K562 (cell line): ENCODE measurements around the gene ITK. TPM values are rescaled to one million over a fixed set of nuclear protein-coding genes. Genes with fewer than 3 reads are reported as not detected.
"Not testable (repeated sequence)": the region's sequence is repeated elsewhere in the genome, so short reads cannot be mapped to it uniquely, and the experiment has no call there.

Experiments used
- ATAC-seq: fragments of 200-7000 bp; cut with Tn5 transposase; 3 replicates; pipeline ENCODE4 v1.9.1; 2020; ENCODE audit warnings: moderate library complexity
- BruUV-seq: library from RNA; stranded (reverse); fragments of 400-500 nt; replicated peaks from 2 replicates; lab custom pipeline; 2021; lab: Mats Ljungman, UMichigan
- CTCF ChIA-PET: fragments of 300-600 bp; formaldehyde crosslinking; extraction: SDS; loops from one replicate; lab custom pipeline; 2021; ENCODE audit warnings: low intra/inter-chr PET ratio; lab: Yijun Ruan, JAX
- POLR2A ChIA-PET: fragments of 300-600, 350-650 bp; sonication (Branson Sonifier 250); formaldehyde crosslinking; extraction: SDS; loops from one replicate; lab custom pipeline; 2021; ENCODE audit warnings: antibody characterized with exemption, inconsistent platforms; lab: Yijun Ruan, JAX
- DNase-seq, 4 experiments: peaks; one replicate each; pipeline versions ENCODE4 v3.0.0 to v3.0.0-alpha.2; 2011 to 2018; ENCODE audit warnings: low spot score in 3 of 4, mixed read lengths in 3 of 4; ENCODE audit errors: extremely low read depth in 1 of 4
- FAIRE-seq: peaks from 2 replicates; lab custom pipeline; 2011; peaks lifted over from hg19 to GRCh38; lab: Jason Lieb, UNC
- H2AFZ ChIP-seq: 2 replicates; pipeline ENCODE4 v1.6.0; 2011; ENCODE audit warnings: low read depth, low read length, control low read depth, inconsistent platforms
- H3K27ac ChIP-seq: fragments of 200-600 bp; 3 replicates; pipeline ENCODE4 v1.8.0; 2011; ENCODE audit warnings: low read depth, mild to moderate bottlenecking, control low read depth, inconsistent platforms, low read length, moderate library complexity, mixed read lengths; ENCODE audit errors: extremely low read depth
- H3K27me3 ChIP-seq, 2 experiments: fragments of 300-600 bp in 1 of 2; 2 replicates in 1 of 2; 3 replicates in 1 of 2; pipeline versions ENCODE4 v1.6.0 to v1.8.0; 2011; ENCODE audit warnings: inconsistent platforms in 2 of 2, low read length in 2 of 2, mild to moderate bottlenecking in 1 of 2, mixed read lengths in 1 of 2, moderate library complexity in 1 of 2; ENCODE audit not compliant: control insufficient read depth in 2 of 2, insufficient read depth in 2 of 2
- H3K36me3 ChIP-seq: fragments of 300-600 bp; 3 replicates; pipeline ENCODE4 v1.8.0; 2011; ENCODE audit warnings: mild to moderate bottlenecking, low read length, inconsistent platforms; ENCODE audit not compliant: control insufficient read depth, insufficient read depth
- H3K4me1 ChIP-seq, 2 experiments: fragments of 200-600 bp in 1 of 2; replicated peaks in 1 of 2; 2 replicates in 1 of 2; 3 replicates in 1 of 2; pipeline versions ENCODE4 v1.5.1 to v1.8.0; 2011; ENCODE audit warnings: inconsistent platforms in 2 of 2, low read length in 2 of 2, mild to moderate bottlenecking in 1 of 2, mixed read lengths in 1 of 2, moderate library complexity in 1 of 2; ENCODE audit not compliant: control insufficient read depth in 2 of 2, insufficient read depth in 2 of 2
- H3K4me2 ChIP-seq: 2 replicates; pipeline ENCODE4 v1.6.1; 2011; ENCODE audit warnings: low read length, control low read depth, inconsistent platforms, mixed read lengths; ENCODE audit not compliant: insufficient read depth
- H3K4me3 ChIP-seq: fragments of 200-600 bp; sonication (generic), shearing (Covaris generic); 2 replicates; pipeline ENCODE4 v1.5.1; 2016; ENCODE audit warnings: control low read depth, inconsistent platforms
- H3K79me2 ChIP-seq: fragments of 200-600 bp; 3 replicates; pipeline ENCODE4 v1.8.0; 2011; ENCODE audit warnings: low read length, inconsistent platforms; ENCODE audit not compliant: control insufficient read depth, insufficient read depth
- H3K9ac ChIP-seq, 2 experiments: 2 replicates each; pipeline versions ENCODE4 v1.6.0 to v1.6.1; 2011; ENCODE audit warnings: low read depth in 2 of 2, low read length in 2 of 2, control low read depth in 1 of 2, inconsistent platforms in 1 of 2, mild to moderate bottlenecking in 1 of 2, mixed read lengths in 1 of 2; ENCODE audit not compliant: insufficient read depth in 1 of 2
- H3K9me1 ChIP-seq: one replicate; pipeline ENCODE4 v1.6.0; 2011; ENCODE audit warnings: inconsistent platforms, mild to moderate bottlenecking, low read length, moderate library complexity; ENCODE audit not compliant: control insufficient read depth, insufficient read depth
- H3K9me3 ChIP-seq: replicated peaks from 2 replicates; pipeline ENCODE4 v1.5.1; 2011; ENCODE audit warnings: low read depth, low read length, inconsistent platforms; ENCODE audit not compliant: control insufficient read depth, insufficient read depth
- H4K20me1 ChIP-seq: replicated peaks from 2 replicates; pipeline ENCODE4 v1.6.1; 2011; ENCODE audit warnings: low read length, inconsistent platforms, mixed read lengths; ENCODE audit not compliant: control insufficient read depth, insufficient read depth
- CEBPG ChIP-seq, 3 experiments: fragments of 200-800 bp in 1 of 3; sonication (Bioruptor generic) in 1 of 3; sonication (generic) in 1 of 3; formaldehyde crosslinking in 1 of 3; IDR thresholded peaks in 2 of 3; conservative IDR thresholded peaks in 1 of 3; 2 replicates each; pipeline versions ENCODE4 v1.6.1 to v1.8.0; 2016 to 2022; ENCODE audit warnings: missing compliant biosample characterization in 2 of 3, missing genetic modification characterization in 2 of 3, mild to moderate bottlenecking in 1 of 3, missing genetic modification reagents in 1 of 3
- FOXK2 ChIP-seq, 2 experiments: fragments of 450-650 bp; IDR thresholded peaks in 1 of 2; conservative IDR thresholded peaks in 1 of 2; 2 replicates each; pipeline ENCODE4 v1.6.1; 2016; ENCODE audit warnings: low read depth in 2 of 2, mild to moderate bottlenecking in 1 of 2
- SPI1 ChIP-seq: IDR thresholded peaks from 2 replicates; pipeline ENCODE4 v1.6.1; 2011; ENCODE audit warnings: low read depth, low read length, control low read depth, borderline replicate concordance
- WGBS: fragments of 100-300 bp; shearing (Covaris generic); methylation state at CpG from one replicate; pipeline ENCODE4 v1.1.6; 2016; ENCODE audit warnings: low coverage, mixed read lengths; ENCODE audit not compliant: insufficient coverage; ENCODE audit errors: missing lambda C conversion rate; 5-methylcytosine and 5-hydroxymethylcytosine counted together
- in situ Hi-C: fragments of 300-500 bp; cut with MboI; formaldehyde crosslinking; loops from 4 replicates; pipeline ENCODE4 v1.15.0; 2018; ENCODE audit warnings: inconsistent platforms, mixed read lengths
- intact Hi-C: fragments of 100-400 bp; cut with micrococcal nuclease; formaldehyde crosslinking; loops from 2 replicates; pipeline ENCODE4 v1.14.2; 2022
- polyA plus RNA-seq, 8 experiments: library from polyadenylated mRNA; depleted of rRNA in 4 of 8; stranded (reverse) in 5 of 8; unstranded in 3 of 8; fragments of >200 nt; fragmentation: Nextera tagmentation in 2 of 8; fragmentation: Illumina TruSeq in 1 of 8; extraction: Ambion mirVana in 2 of 8; extraction: Trizol in 1 of 8; gene quantifications; 2 replicates each; pipeline versions ENCODE4 v1.2.1 to v1.2.3, GENCODE V29; 2011 to 2014; ENCODE audit warnings: inconsistent platforms in 1 of 8, missing spikeins in 1 of 8
- total RNA-seq, 7 experiments: library from RNA; depleted of rRNA in 6 of 7; stranded (reverse); fragments of >200 nt in 6 of 7; fragmentation: Illumina TruSeq in 2 of 7; extraction: Trizol in 2 of 7; gene quantifications; 2 replicates each; pipeline versions ENCODE4 v1.2.1 to v1.2.3, GENCODE V29; 2011 to 2021; ENCODE audit warnings: low replicate concordance in 1 of 7

Gene ITK
- total and polyA plus RNA-seq, 9 of the 15 experiments (the other 6 are each of a cell fraction or from before 2014, with no cell fraction given) = 0.04 to 0.75 TPM; not detected in 7

GRCh38 chr5:157210652-157211051 lies 30.0 kb downstream of the ITK start:
- H3K27ac ChIP-seq; H3K79me2 ChIP-seq; H3K4me1 ChIP-seq; H3K4me3 ChIP-seq; ATAC-seq; H3K36me3 ChIP-seq; H2AFZ ChIP-seq; in situ Hi-C loops; H4K20me1 ChIP-seq; intact Hi-C loops; H3K9me3 ChIP-seq; H3K27me3 ChIP-seq; BruUV-seq; DNase-seq; POLR2A ChIA-PET; FAIRE-seq; H3K9me1 ChIP-seq; H3K4me2 ChIP-seq; CTCF ChIA-PET; TF ChIP-seq CEBPG (CRISPR knock-in tag; IDR thresholded peaks at IDR 0.05): not testable (repeated sequence)
- 0% methylated on average over 1 of the region's 1 CpG for WGBS
- TF ChIP-seq CEBPG (tag; conservative IDR thresholded peaks at IDR 0.05 in 1 of 2, IDR thresholded peaks at IDR 0.05 in 1 of 2) = peak in 1 of 2 experiments; percentile 41; a peak in 1 of 4 replicates
- TF ChIP-seq, all 486 proteins: peak for 1; not testable (repeated sequence) for 485
- not testable (repeated sequence) for H3K9ac ChIP-seq

- Histone ChIP-seq H3K4me1 (no peaks in the 10 kb centered on the region; a peak in 1 of 5 replicates), H4K20me1 (no peaks in the 10 kb centered on the region), H3K9me3 (no peaks in the 10 kb centered on the region), H3K4me2 (no peak overlapping the region), H2AFZ (no peak overlapping the region), H3K79me2 (no peaks in the 10 kb centered on the region), H3K27ac (no peak overlapping the region), H3K9me1 (no peaks in the 10 kb centered on the region), H3K9ac (no peak overlapping the region), H3K27me3 (no peaks in the 10 kb centered on the region), H3K4me3 (no peak overlapping the region), H3K36me3 (no peaks in the 10 kb centered on the region)
- POLR2A ChIA-PET = no interaction called here
- intact Hi-C loops = no loop called here
- TF ChIP-seq FOXK2 (conservative IDR thresholded peaks at IDR 0.05 in 1 of 2, IDR thresholded peaks at IDR 0.05 in 1 of 2; ENCODE audit: low read depth in 2 of 2) = no peak
- TF ChIP-seq SPI1 = peak; percentile 25; the same call in 1 of the 2 replicates
- no TSS peak for BruUV-seq
- ATAC-seq (no peak), DNase-seq (no peak), FAIRE-seq (no peak)
- CTCF ChIA-PET = no interaction called here
- in situ Hi-C loops = no loop called here
- 0% methylated on average over 5 of the region's 5 CpGs for WGBS
These were observed 31.7 kb downstream of the ITK start for GRCh38 chr5:157212307-157212706.
